Measurements from ENCODE around the gene THRB.

THRB gene

GRCh38 chr3:24145981-24146822, 348.4 kb downstream of the THRB start:
- H3K9me3 ChIP-seq (ENCODE audit: low read depth, low read length), result no peaks in the 10 kb centered on the region
- TF ChIP-seq POLR2AphosphoS5 (IDR thresholded peaks at IDR 0.05; ENCODE audit: borderline replicate concordance, low read depth, low read length) (no peak), FOXP2 (optimal IDR thresholded peaks at IDR 0.05; ENCODE audit: control extremely low read depth, extremely low read length, insufficient read depth) (no peak), EZH2 (IDR thresholded peaks at IDR 0.05) (no peak)
- no peak overlapping the region for H3K27ac ChIP-seq
- no peak overlapping the region for H3K9ac ChIP-seq (ENCODE audit: insufficient read length)
- no peak for DNase-seq (ENCODE audit: low read depth, low spot score)
- no peak overlapping the region for H3K4me3 ChIP-seq
- H3K36me3 ChIP-seq (ENCODE audit: insufficient read depth, low read length), result no peaks in the 10 kb centered on the region

GRCh38 chr3:24145481-24145880, 349.2 kb downstream of the THRB start:
- H3K4me3 ChIP-seq, result no peak overlapping the region
- no peak overlapping the region for H3K9ac ChIP-seq (ENCODE audit: insufficient read length)
- no peaks in the 10 kb centered on the region for H3K9me3 ChIP-seq (ENCODE audit: low read depth, low read length)
- no peak for DNase-seq (ENCODE audit: low read depth, low spot score)
- H3K36me3 ChIP-seq (ENCODE audit: insufficient read depth, low read length), result no peaks in the 10 kb centered on the region
- no peak for TF ChIP-seq FOXP2 (optimal IDR thresholded peaks at IDR 0.05; ENCODE audit: control extremely low read depth, extremely low read length, insufficient read depth)
- no peak for TF ChIP-seq POLR2AphosphoS5 (IDR thresholded peaks at IDR 0.05; ENCODE audit: borderline replicate concordance, low read depth, low read length)
- TF ChIP-seq EZH2 (IDR thresholded peaks at IDR 0.05), result no peak
- no peak overlapping the region for H3K27ac ChIP-seq

GRCh38 chr3:24142127-24142526, 352.5 kb downstream of the THRB start:
- H3K27ac ChIP-seq, result no peak overlapping the region
- H3K9me3 ChIP-seq (ENCODE audit: low read depth, low read length), result no peaks in the 10 kb centered on the region
- TF ChIP-seq EZH2 (IDR thresholded peaks at IDR 0.05) (no peak), POLR2AphosphoS5 (IDR thresholded peaks at IDR 0.05; ENCODE audit: borderline replicate concordance, low read depth, low read length) (no peak), FOXP2 (optimal IDR thresholded peaks at IDR 0.05; ENCODE audit: control extremely low read depth, extremely low read length, insufficient read depth) (no peak)
- H3K9ac ChIP-seq (ENCODE audit: insufficient read length), result no peak overlapping the region
- no peak overlapping the region for H3K4me3 ChIP-seq
- H3K36me3 ChIP-seq (ENCODE audit: insufficient read depth, low read length), result no peaks in the 10 kb centered on the region
- DNase-seq (ENCODE audit: low read depth, low spot score), result no peak

- no peaks in the 10 kb centered on the region for H3K9me3 ChIP-seq (ENCODE audit: low read depth, low read length)
- H3K36me3 ChIP-seq (ENCODE audit: insufficient read depth, low read length), result no peaks in the 10 kb centered on the region
- DNase-seq (ENCODE audit: low read depth, low spot score), result no peak
- no peak overlapping the region for H3K9ac ChIP-seq (ENCODE audit: insufficient read length)
- no peak overlapping the region for H3K27ac ChIP-seq
- no peak for TF ChIP-seq EZH2 (IDR thresholded peaks at IDR 0.05)
- no peak for TF ChIP-seq POLR2AphosphoS5 (IDR thresholded peaks at IDR 0.05; ENCODE audit: borderline replicate concordance, low read depth, low read length)
- H3K4me3 ChIP-seq, result no peak overlapping the region
These were observed 353.1 kb downstream of the THRB start for GRCh38 chr3:24141548-24141947.

- Histone ChIP-seq H3K27ac (no peak overlapping the region), H3K36me3 (ENCODE audit: insufficient read depth, low read length) (no peaks in the 10 kb centered on the region), H3K4me3 (no peak overlapping the region), H3K9ac (ENCODE audit: insufficient read length) (no peak overlapping the region), H3K9me3 (ENCODE audit: low read depth, low read length) (no peaks in the 10 kb centered on the region)
- no peak for TF ChIP-seq FOXP2 (optimal IDR thresholded peaks at IDR 0.05; ENCODE audit: control extremely low read depth, extremely low read length, insufficient read depth)
- TF ChIP-seq POLR2AphosphoS5 (IDR thresholded peaks at IDR 0.05; ENCODE audit: borderline replicate concordance, low read depth, low read length), result no peak
- no peak for TF ChIP-seq EZH2 (IDR thresholded peaks at IDR 0.05)
- no peak for DNase-seq (ENCODE audit: low read depth, low spot score)
These were observed 354.9 kb downstream of the THRB start for GRCh38 chr3:24139463-24140412.

GRCh38 chr3:24138876-24139256, 355.8 kb downstream of the THRB start:
- H3K36me3 ChIP-seq (ENCODE audit: insufficient read depth, low read length), result no peaks in the 10 kb centered on the region
- no peak overlapping the region for H3K27ac ChIP-seq
- H3K9me3 ChIP-seq (ENCODE audit: low read depth, low read length), result no peaks in the 10 kb centered on the region
- H3K9ac ChIP-seq (ENCODE audit: insufficient read length), result no peak overlapping the region
- TF ChIP-seq FOXP2 (optimal IDR thresholded peaks at IDR 0.05; ENCODE audit: control extremely low read depth, extremely low read length, insufficient read depth), result no peak
- no peak for TF ChIP-seq EZH2 (IDR thresholded peaks at IDR 0.05)
- no peak for TF ChIP-seq POLR2AphosphoS5 (IDR thresholded peaks at IDR 0.05; ENCODE audit: borderline replicate concordance, low read depth, low read length)
- H3K4me3 ChIP-seq, result no peak overlapping the region
- no peak for DNase-seq (ENCODE audit: low read depth, low spot score)

- Histone ChIP-seq H3K9me3 (ENCODE audit: low read depth, low read length) (no peaks in the 10 kb centered on the region), H3K27ac (no peak overlapping the region), H3K9ac (ENCODE audit: insufficient read length) (no peak overlapping the region), H3K36me3 (ENCODE audit: insufficient read depth, low read length) (no peaks in the 10 kb centered on the region), H3K4me3 (no peak overlapping the region)
- TF ChIP-seq POLR2AphosphoS5 (IDR thresholded peaks at IDR 0.05; ENCODE audit: borderline replicate concordance, low read depth, low read length) (no peak), FOXP2 (optimal IDR thresholded peaks at IDR 0.05; ENCODE audit: control extremely low read depth, extremely low read length, insufficient read depth) (no peak), EZH2 (IDR thresholded peaks at IDR 0.05) (no peak)
- no peak for DNase-seq (ENCODE audit: low read depth, low spot score)
These were observed 356.4 kb downstream of the THRB start for GRCh38 chr3:24137958-24138875.
